Testis (tissue), 2 donors: ENCODE results near the gene UBE2D3.

Experiments used
- POLR2A ChIP-seq: fragments of 450-650 bp; IDR thresholded peaks from one replicate; pipeline ENCODE4 v1.6.1; 2017; ENCODE audit warnings: antibody characterized with exemption, mild to moderate bottlenecking, moderate library complexity
- TF ChIP-seq, protein P1 (sequence below), 3 experiments: fragments of 450-650 bp in 2 of 3; fragments of 200-600 bp in 1 of 3; sonication (generic) in 1 of 3; IDR thresholded peaks; one replicate each; pipeline ENCODE4 v1.5.1; 2016 to 2019; ENCODE audit warnings: antibody characterized with exemption in 3 of 3, mild to moderate bottlenecking in 2 of 3, moderate library complexity in 1 of 3

DNA sequence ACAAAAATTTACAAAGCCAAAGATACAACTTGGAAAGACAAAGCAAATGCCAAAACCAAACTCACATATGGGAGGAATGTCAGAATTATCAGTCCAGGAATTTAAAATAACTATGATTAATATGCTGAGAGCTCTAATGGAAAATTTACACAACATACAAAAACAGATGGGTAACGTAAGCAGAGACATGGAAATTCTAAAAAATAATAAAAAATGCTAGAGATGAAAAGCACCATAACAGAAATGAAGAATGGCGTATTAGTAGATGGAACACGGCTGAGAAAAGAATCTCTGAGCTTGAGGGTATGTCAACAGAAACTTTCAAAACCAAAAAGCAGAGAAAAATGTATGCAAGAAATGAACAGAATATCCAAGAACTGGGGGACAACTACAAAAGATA, 62.5 kb downstream of the UBE2D3 start:
- TF ChIP-seq, protein P1, sequence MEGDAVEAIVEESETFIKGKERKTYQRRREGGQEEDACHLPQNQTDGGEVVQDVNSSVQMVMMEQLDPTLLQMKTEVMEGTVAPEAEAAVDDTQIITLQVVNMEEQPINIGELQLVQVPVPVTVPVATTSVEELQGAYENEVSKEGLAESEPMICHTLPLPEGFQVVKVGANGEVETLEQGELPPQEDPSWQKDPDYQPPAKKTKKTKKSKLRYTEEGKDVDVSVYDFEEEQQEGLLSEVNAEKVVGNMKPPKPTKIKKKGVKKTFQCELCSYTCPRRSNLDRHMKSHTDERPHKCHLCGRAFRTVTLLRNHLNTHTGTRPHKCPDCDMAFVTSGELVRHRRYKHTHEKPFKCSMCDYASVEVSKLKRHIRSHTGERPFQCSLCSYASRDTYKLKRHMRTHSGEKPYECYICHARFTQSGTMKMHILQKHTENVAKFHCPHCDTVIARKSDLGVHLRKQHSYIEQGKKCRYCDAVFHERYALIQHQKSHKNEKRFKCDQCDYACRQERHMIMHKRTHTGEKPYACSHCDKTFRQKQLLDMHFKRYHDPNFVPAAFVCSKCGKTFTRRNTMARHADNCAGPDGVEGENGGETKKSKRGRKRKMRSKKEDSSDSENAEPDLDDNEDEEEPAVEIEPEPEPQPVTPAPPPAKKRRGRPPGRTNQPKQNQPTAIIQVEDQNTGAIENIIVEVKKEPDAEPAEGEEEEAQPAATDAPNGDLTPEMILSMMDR (IDR thresholded peaks at IDR 0.05) = no peak
- no peak for TF ChIP-seq POLR2A
